ENCODE results near the gene GSDMA.

- TF ChIP-seq CTCF (IDR thresholded peaks at IDR 0.05; ENCODE audit: low read depth, low read length): no peak
- no peak for TF ChIP-seq EZH2phosphoT487 (IDR thresholded peaks at IDR 0.05; ENCODE audit: low read depth)
These were observed 19.0 kb upstream of the GSDMA start for GRCh38 chr17:39943702-39944392.
